GM06990 (cell line): ENCODE data around the gene CYTH4.
"Not testable (repeated sequence)": the region's sequence is repeated elsewhere in the genome, so short reads cannot be mapped to it uniquely, and the experiment has no call there.

Experiments
- DNase-seq: peaks from one replicate; pipeline ENCODE4 v3.0.0-alpha.2; 2011; ENCODE audit not compliant: insufficient read length; ENCODE audit errors: extremely low read depth
- H3K27me3 ChIP-seq: replicated peaks from 2 replicates; pipeline ENCODE4 v1.6.0; 2011; ENCODE audit warnings: low read length; ENCODE audit not compliant: control insufficient read depth, insufficient read depth
- H3K36me3 ChIP-seq: 2 replicates; pipeline ENCODE4 v1.5.1; 2011; ENCODE audit warnings: low read length; ENCODE audit not compliant: control insufficient read depth, insufficient read depth
- H3K4me3 ChIP-seq: replicated peaks from 2 replicates; pipeline ENCODE4 v1.5.1; 2011; ENCODE audit warnings: low read depth, mild to moderate bottlenecking, control low read depth, low read length
- TF ChIP-seq, protein P1 (sequence below): IDR thresholded peaks from 2 replicates; pipeline ENCODE4 v1.5.1; 2011; ENCODE audit warnings: low read length, control low read depth, mild to moderate bottlenecking, inconsistent platforms; ENCODE audit not compliant: insufficient read depth, poor library complexity, severe bottlenecking

CYTH4 gene, protein sequence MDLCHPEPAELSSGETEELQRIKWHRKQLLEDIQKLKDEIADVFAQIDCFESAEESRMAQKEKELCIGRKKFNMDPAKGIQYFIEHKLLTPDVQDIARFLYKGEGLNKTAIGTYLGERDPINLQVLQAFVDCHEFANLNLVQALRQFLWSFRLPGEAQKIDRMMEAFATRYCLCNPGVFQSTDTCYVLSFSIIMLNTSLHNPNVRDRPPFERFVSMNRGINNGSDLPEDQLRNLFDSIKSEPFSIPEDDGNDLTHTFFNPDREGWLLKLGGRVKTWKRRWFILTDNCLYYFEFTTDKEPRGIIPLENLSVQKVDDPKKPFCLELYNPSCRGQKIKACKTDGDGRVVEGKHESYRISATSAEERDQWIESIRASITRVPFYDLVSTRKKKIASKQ

DNA sequence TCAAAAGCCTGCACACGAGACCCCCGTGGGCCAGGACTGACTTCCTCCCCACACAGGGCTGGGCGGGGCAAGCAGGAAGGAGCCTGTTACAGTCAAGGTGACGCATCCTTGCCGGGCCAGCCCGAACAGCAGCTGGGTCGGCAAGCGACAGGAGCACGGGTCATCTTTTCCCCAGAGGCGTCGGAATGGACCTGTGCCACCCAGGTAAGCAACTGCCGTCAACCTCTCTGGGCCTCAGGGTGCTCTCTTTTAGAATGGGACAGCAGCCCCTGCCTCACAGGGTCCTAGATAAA lies at the start of gene CYTH4:
TSS of gene CYTH4 (plus strand) at position 124 of the 293 bp plus-strand sequence. CDS start at position 186, 62 bp downstream.
- TF ChIP-seq, protein P1, sequence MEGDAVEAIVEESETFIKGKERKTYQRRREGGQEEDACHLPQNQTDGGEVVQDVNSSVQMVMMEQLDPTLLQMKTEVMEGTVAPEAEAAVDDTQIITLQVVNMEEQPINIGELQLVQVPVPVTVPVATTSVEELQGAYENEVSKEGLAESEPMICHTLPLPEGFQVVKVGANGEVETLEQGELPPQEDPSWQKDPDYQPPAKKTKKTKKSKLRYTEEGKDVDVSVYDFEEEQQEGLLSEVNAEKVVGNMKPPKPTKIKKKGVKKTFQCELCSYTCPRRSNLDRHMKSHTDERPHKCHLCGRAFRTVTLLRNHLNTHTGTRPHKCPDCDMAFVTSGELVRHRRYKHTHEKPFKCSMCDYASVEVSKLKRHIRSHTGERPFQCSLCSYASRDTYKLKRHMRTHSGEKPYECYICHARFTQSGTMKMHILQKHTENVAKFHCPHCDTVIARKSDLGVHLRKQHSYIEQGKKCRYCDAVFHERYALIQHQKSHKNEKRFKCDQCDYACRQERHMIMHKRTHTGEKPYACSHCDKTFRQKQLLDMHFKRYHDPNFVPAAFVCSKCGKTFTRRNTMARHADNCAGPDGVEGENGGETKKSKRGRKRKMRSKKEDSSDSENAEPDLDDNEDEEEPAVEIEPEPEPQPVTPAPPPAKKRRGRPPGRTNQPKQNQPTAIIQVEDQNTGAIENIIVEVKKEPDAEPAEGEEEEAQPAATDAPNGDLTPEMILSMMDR: no peak
- Histone ChIP-seq H3K36me3 (no peaks in the 10 kb centered on the region), H3K27me3 (no peaks in the 10 kb centered on the region), H3K4me3 (peak within 1 kb of the TSS; percentile 74)
- peak; percentile 62 for DNase-seq

DNA sequence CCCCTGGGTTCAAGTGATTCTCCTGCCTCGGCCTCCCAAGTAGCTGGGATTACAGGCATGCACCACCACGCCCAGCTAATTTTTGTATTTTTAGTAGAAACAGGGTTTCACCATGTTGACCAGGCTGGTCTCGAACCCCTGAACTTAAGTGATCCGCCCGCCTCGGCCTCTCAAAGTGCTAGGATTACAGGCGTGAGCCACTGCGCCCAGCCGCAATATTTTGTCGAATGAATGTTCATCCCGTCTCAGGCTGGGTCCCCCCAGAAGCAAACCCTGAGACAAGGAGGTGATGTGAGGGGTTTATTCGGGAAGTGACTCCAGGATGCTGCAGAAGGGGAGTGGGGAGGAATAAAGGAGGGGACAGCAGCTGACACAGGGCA lies 48.9 kb upstream of the CYTH4 start:
- peaks cover 56% of the 10 kb centered on the region for H3K36me3 ChIP-seq
- not testable (repeated sequence) for H3K4me3 ChIP-seq, DNase-seq, H3K27me3 ChIP-seq

DNA sequence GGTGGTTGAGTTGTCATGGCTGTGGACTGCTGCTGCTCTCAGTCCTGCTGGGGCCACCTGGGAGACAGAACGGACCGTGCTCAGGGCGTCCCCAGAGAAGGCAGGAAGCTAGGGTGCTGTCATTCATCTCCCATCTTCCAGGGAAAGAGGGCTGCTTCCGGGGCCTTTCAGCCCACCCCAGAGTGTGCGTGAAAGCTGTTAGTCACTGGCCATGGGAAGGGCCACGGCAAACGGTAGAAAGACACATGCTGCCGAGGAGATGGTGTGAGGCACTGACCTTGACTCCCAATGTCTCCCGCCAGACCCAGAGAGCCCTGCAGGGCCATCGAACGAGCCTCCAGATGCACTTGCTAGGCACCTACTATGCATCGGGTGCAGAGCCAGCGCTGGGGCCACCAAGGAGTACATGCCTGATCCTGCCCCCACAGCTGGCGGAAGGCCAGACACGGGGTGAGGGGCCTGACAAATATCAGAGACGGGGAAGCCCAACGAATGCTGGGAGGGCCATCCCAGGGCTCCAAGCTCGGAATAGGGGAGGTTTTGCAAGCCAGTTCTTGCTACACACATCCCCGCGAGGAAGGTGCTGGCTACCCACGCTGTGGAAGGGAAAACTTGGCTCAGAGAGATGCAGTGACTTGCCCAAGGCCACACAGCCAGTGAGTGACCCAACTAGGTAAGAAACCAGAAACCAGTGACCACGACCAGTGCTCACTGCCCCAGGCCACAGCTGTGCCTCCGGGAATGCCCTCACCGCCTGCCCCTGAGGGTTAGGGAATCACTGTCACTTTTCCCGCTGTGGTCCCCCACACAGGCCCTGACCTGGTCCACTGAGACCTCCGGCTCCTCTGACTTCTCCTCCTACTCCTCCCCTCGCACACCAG lies 48.3 kb upstream of the CYTH4 start:
- Histone ChIP-seq H3K27me3 (no peaks in the 10 kb centered on the region), H3K4me3 (no peak overlapping the region), H3K36me3 (peaks cover 56% of the 10 kb centered on the region)
- TF ChIP-seq, protein P1: no peak
- DNase-seq: no peak

DNA sequence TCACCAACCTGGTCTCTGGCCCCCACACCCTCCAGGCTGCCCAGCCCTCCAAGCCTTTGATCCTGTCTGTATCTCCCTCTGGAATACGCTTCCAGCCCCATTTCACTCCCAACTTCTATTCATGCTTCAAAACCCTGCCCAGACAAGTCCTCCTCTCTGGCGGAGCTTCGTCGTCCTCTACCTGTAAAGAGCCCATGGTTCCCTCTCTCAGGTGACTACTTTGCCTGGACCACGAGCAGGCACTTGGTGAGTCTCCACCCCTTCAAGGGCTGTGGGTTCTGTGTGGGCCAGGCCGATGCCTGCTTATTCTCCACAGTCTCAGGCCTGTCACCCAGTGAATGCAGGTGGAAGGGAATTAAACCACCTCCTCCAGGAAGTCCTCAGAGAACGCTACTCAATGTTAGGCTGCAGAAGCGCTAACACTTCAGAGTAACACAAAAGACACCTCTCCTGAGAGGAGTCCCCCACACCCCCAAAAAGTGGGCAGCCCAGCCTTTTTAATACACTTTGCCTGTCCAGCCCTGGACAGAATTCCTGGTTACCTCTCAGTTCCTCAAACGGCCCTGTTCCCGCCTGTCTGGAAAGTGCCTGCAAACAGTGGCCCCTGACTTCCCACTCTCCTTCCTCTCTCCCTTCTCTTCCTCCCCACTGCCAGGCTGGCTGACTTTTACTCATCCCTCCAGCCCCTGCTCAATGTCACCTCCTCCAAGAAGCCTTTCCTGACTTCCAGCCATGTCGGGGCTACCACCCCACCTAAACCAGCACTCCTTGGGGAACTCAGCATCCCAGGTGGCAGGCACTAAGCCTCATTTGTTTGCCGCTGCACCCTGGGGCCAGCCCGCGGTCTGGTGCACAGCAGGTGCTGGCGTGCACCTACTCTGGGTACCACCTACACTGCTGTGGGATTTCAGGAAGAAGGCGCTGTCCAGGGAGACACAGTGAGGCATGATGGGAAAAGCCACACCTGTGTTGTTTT lies 47.3 kb upstream of the CYTH4 start:
- Histone ChIP-seq H3K36me3 (peaks cover 60% of the 10 kb centered on the region), H3K27me3 (no peaks in the 10 kb centered on the region), H3K4me3 (no peak overlapping the region)
- TF ChIP-seq, protein P1: no peak
- DNase-seq: no peak

DNA sequence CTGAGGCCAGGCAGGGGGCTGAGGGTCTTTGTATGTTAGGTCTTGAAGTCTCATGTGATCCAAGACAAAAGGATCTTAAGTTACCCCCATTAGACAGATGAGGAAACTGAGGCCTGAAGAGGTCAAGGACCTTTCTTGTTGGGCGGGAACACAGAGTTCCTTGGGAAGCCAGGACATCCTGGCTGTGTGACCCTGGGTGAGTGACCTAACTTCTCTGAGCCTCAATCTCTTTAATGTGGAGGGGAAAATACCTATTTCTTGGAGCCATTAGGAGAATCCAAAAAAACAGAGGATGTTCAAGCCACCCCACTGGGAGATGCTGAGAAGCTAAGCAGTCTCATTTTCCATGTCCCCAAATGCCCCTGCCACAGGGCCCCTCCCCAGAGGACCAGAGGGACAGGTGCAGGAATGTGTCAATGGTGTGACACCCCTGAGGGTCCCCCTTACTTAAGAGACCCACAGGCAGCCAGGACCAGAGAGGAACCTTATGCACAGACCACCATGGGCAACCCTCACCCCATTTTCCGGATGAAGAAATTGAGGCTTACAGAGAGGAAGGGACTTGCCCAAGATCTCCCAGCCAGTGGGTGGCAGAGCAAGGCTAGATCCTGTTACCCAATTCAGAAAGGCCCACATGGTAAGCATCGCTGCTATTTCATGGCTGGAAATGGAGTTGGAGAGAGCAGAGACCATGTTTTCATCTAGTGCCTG lies 46.3 kb upstream of the CYTH4 start:
- DNase-seq: no peak
- H3K27me3 ChIP-seq: no peaks in the 10 kb centered on the region
- H3K36me3 ChIP-seq: peaks cover 67% of the 10 kb centered on the region
- TF ChIP-seq, protein P1: no peak
- H3K4me3 ChIP-seq: no peak overlapping the region
